B cell (primary cell): ENCODE results near the gene NR4A3. TPM values are rescaled to one million over a fixed set of nuclear protein-coding genes. Genes with fewer than 3 reads are reported as not detected.

Experiments used
- ATAC-seq: fragments of 200-7000 bp; cut with Tn5 transposase; one replicate; pipeline ENCODE4 v1.10.0; 2021; ENCODE audit warnings: low read depth, mild to moderate bottlenecking, moderate number of reproducible peaks, moderate library complexity
- CTCF ChIA-PET: fragments of 350-600 bp; sonication (Branson Sonifier 250); formaldehyde crosslinking; loops from one replicate; lab custom pipeline; 2021; ENCODE audit warnings: antibody characterized with exemption, inconsistent platforms; lab: Charles Lee
- POLR2A ChIA-PET: fragments of 350-600 bp; sonication (Branson Sonifier 250); formaldehyde crosslinking; loops from one replicate; lab custom pipeline; 2021; ENCODE audit warnings: antibody characterized with exemption; lab: Charles Lee
- DNase-seq: peaks from one replicate; pipeline ENCODE4 v3.0.0; 2013
- H2AFZ ChIP-seq: 2 replicates; pipeline ENCODE4 v1.6.1; 2012; ENCODE audit warnings: mild to moderate bottlenecking, low read depth, low read length; ENCODE audit not compliant: insufficient read depth, poor library complexity, severe bottlenecking
- H3K27ac ChIP-seq, 2 donors: 1 replicate in 1 of 2; 2 replicates in 1 of 2; pipeline ENCODE4 v1.5.1; 2012 to 2013; ENCODE audit warnings: low read length in 2 of 2, mild to moderate bottlenecking in 2 of 2, moderate library complexity in 1 of 2
- H3K27me3 ChIP-seq, 4 experiments: fragments of 200-600 bp in 1 of 4; sonication (generic) in 1 of 4; replicated peaks in 1 of 4; 1 replicate in 2 of 4; 2 replicates in 2 of 4; pipeline versions ENCODE4 v1.6.1 to v1.7.0; 2013 to 2016; ENCODE audit warnings: low read length in 3 of 4, mild to moderate bottlenecking in 2 of 4, mixed read lengths in 1 of 4, moderate library complexity in 1 of 4; ENCODE audit not compliant: insufficient read depth in 4 of 4, control insufficient read depth in 3 of 4; ENCODE audit errors: control extremely low read depth in 1 of 4
- H3K36me3 ChIP-seq, 2 experiments: replicated peaks in 1 of 2; 1 replicate in 1 of 2; 2 replicates in 1 of 2; pipeline versions ENCODE4 v1.6.1 to v1.7.1; 2013; ENCODE audit warnings: low read length in 1 of 2; ENCODE audit not compliant: insufficient read depth in 2 of 2, control insufficient read depth in 1 of 2; ENCODE audit errors: control extremely low read depth in 1 of 2, extremely low read depth in 1 of 2
- H3K4me1 ChIP-seq, 2 donors: fragments of 200-600 bp in 1 of 2; sonication (generic) in 1 of 2; 1 replicate in 1 of 2; 2 replicates in 1 of 2; pipeline versions ENCODE4 v1.5.1 to v1.6.1; 2013 to 2017; ENCODE audit warnings: low read length in 2 of 2; ENCODE audit not compliant: control insufficient read depth in 2 of 2, insufficient read depth in 2 of 2
- H3K4me2 ChIP-seq: replicated peaks from 2 replicates; pipeline ENCODE3; 2012; ENCODE audit warnings: mild to moderate bottlenecking, low read depth, low read length; ENCODE audit not compliant: poor library complexity, severe bottlenecking
- H3K4me3 ChIP-seq, 5 experiments: fragments of 200-600 bp in 1 of 5; sonication (generic) in 1 of 5; 1 replicate in 3 of 5; 2 replicates in 2 of 5; pipeline versions ENCODE4 v1.5.1 to v1.7.0; 2011 to 2016; ENCODE audit warnings: low read length in 4 of 5, mild to moderate bottlenecking in 4 of 5, low read depth in 2 of 5, control low read depth in 1 of 5, moderate library complexity in 1 of 5; ENCODE audit not compliant: insufficient read depth in 1 of 5; ENCODE audit errors: control extremely low read depth in 1 of 5, extremely low read depth in 1 of 5
- H3K79me2 ChIP-seq: fragments of 200-600 bp; sonication (generic); one replicate; pipeline ENCODE4 v1.6.0; 2016; ENCODE audit warnings: low read length; ENCODE audit not compliant: control insufficient read depth, insufficient read depth
- H3K9ac ChIP-seq: fragments of 200-600 bp; sonication (generic); 2 replicates; pipeline ENCODE4 v1.6.1; 2017; ENCODE audit warnings: mild to moderate bottlenecking, low read length, moderate library complexity
- H3K9me3 ChIP-seq, 3 donors: one replicate each; pipeline versions ENCODE4 v1.6.1 to v1.7.1; 2013; ENCODE audit warnings: low read length in 2 of 3; ENCODE audit not compliant: control insufficient read depth in 2 of 3, insufficient read depth in 1 of 3; ENCODE audit errors: control extremely low read depth in 1 of 3
- H4K20me1 ChIP-seq: 2 replicates; pipeline ENCODE4 v1.6.0; 2012; ENCODE audit warnings: mild to moderate bottlenecking, low read length; ENCODE audit not compliant: insufficient read depth, control insufficient read depth, poor library complexity, severe bottlenecking
- H3K27ac Mint-ChIP-seq: one replicate; pipeline ENCODE4 v1.8.0; 2021; ENCODE audit warnings: mixed read lengths
- H3K27me3 Mint-ChIP-seq: one replicate; pipeline ENCODE4 v1.8.0; 2021; ENCODE audit warnings: mixed read lengths
- H3K4me1 Mint-ChIP-seq: one replicate; pipeline ENCODE4 v1.8.0; 2021; ENCODE audit warnings: mixed read lengths
- H3K4me3 Mint-ChIP-seq: one replicate; pipeline ENCODE4 v1.8.0; 2021; ENCODE audit warnings: mixed read lengths
- H3K9me3 Mint-ChIP-seq: one replicate; pipeline ENCODE4 v1.8.0; 2022; ENCODE audit warnings: mixed read lengths; ENCODE audit not compliant: insufficient read depth
- EZH2 ChIP-seq: IDR thresholded peaks from 2 replicates; pipeline ENCODE4 v1.6.1; 2012; ENCODE audit warnings: borderline replicate concordance, low read depth, mild to moderate bottlenecking, moderate library complexity, low read length; ENCODE audit not compliant: insufficient read depth, poor library complexity, severe bottlenecking
- WGBS: methylation state at CpG from one replicate; pipeline ENCODE4 v1.1.5; 2013; ENCODE audit warnings: missing lambda C conversion rate; ENCODE audit not compliant: insufficient coverage; 5-methylcytosine and 5-hydroxymethylcytosine counted together
- intact Hi-C: fragments of 100-400 bp; cut with micrococcal nuclease; formaldehyde crosslinking; loops from one replicate; pipeline ENCODE4 v1.10.0; 2022
- polyA plus RNA-seq: library from polyadenylated mRNA; depleted of rRNA; stranded (reverse); fragments of >200 nt; gene quantifications from 2 replicates; pipeline ENCODE4 v1.2.3, GENCODE V29; 2012
- total RNA-seq, 2 donors: library from RNA; stranded (reverse); fragments of 120-200 nt in 1 of 2; gene quantifications; 1 replicate in 1 of 2; 2 replicates in 1 of 2; pipeline versions ENCODE4 v1.2.3 to v1.2.4, GENCODE V29; 2013 to 2022
- TF ChIP-seq, protein P1 (sequence below): fragments of 200-600 bp; IDR thresholded peaks from one replicate; pipeline ENCODE4 v1.8.0; 2022; ENCODE audit warnings: antibody characterized with exemption, mild to moderate bottlenecking

Gene NR4A3
- total and polyA plus RNA-seq, 2 donors (not counting 1 experiment from before 2014, with no cell fraction given), result 2.5 to 20.1 TPM

DNA sequence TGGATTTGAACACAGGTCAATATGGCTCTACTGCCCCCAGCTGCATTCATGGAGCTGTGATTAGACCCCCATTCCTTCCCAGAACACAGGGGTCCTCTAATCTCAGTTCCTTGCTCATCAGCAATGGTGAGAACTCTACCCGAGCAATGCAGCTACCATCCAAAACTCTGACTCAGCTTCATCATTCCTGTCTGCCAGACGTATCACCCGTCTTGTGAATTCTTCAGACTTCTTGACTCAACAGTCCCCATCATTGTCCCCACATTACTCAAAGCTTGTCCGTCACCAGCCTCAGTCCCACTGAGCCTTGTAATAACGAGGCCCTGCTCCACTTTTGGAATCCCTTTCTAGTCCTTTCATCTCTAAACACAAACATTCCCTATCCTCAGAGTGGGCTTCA, 48.4 kb downstream of the NR4A3 start:
- no peak for ATAC-seq
- Mint-ChIP-seq H3K9me3 (no peaks in the 10 kb centered on the region), H3K4me3 (no peak overlapping the region), H3K27ac (no peak overlapping the region), H3K4me1 (no peaks in the 10 kb centered on the region), H3K27me3 (peaks cover 3% of the 10 kb centered on the region)
- POLR2A ChIA-PET, result no interaction called here
- no peak overlapping the region for H3K27ac ChIP-seq
- 97% methylated on average over 5 of the region's 5 CpGs for WGBS
- no peak for DNase-seq
- H3K9me3 ChIP-seq, result peaks cover 0 to 1% (median 0%) of the 10 kb centered on the region in 3 donors
- no peak for TF ChIP-seq EZH2
- TF ChIP-seq, protein P1, sequence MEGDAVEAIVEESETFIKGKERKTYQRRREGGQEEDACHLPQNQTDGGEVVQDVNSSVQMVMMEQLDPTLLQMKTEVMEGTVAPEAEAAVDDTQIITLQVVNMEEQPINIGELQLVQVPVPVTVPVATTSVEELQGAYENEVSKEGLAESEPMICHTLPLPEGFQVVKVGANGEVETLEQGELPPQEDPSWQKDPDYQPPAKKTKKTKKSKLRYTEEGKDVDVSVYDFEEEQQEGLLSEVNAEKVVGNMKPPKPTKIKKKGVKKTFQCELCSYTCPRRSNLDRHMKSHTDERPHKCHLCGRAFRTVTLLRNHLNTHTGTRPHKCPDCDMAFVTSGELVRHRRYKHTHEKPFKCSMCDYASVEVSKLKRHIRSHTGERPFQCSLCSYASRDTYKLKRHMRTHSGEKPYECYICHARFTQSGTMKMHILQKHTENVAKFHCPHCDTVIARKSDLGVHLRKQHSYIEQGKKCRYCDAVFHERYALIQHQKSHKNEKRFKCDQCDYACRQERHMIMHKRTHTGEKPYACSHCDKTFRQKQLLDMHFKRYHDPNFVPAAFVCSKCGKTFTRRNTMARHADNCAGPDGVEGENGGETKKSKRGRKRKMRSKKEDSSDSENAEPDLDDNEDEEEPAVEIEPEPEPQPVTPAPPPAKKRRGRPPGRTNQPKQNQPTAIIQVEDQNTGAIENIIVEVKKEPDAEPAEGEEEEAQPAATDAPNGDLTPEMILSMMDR, result no peak
- H3K9ac ChIP-seq, result no peak overlapping the region
- H3K4me1 ChIP-seq, result no peaks in the 10 kb centered on the region
- no peak overlapping the region for H3K4me3 ChIP-seq
- CTCF ChIA-PET, result interaction anchor here (1.1 kb wide), 1 partner anchor 144 kb away, joined by 3 read pairs; no protein-coding TSS in a partner anchor
- H2AFZ ChIP-seq, result no peak overlapping the region
- H3K36me3 ChIP-seq, result no peaks in the 10 kb centered on the region
- H4K20me1 ChIP-seq, result no peaks in the 10 kb centered on the region
- H3K27me3 ChIP-seq, result no peaks in the 10 kb centered on the region
- H3K4me2 ChIP-seq, result no peak overlapping the region
- no peaks in the 10 kb centered on the region for H3K79me2 ChIP-seq
- intact Hi-C loops, result no loop called here

DNA sequence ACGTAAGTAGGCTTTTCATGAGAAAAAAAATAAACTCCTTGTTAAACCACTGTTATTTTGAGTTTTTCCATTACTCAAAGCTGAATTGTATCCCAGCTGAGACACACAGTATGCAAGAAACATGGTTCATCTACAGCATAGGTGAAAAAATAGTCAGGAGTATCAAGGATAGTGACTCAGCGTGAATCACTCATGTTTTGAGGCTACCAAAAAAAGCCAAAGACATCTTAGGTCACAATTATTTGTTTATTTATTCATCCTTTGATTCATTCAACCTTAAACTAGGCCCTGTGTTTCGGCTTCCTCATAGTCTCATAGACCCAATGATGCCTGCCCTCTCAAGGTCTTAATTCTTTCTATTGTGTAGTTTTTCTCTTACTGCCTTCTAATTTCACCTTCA, 51.8 kb downstream of the NR4A3 start:
- intact Hi-C loops, result no loop called here
- Histone ChIP-seq H2AFZ (no peak overlapping the region), H4K20me1 (no peaks in the 10 kb centered on the region), H3K9me3 (peaks cover 1 to 10% (median 8%) of the 10 kb centered on the region in 3 donors), H3K36me3 (no peaks in the 10 kb centered on the region), H3K9ac (no peak overlapping the region), H3K4me3 (no peak overlapping the region), H3K4me1 (peaks cover 0 to 3% of the 10 kb centered on the region in 2 donors), H3K79me2 (no peaks in the 10 kb centered on the region), H3K27me3 (no peaks in the 10 kb centered on the region), H3K4me2 (no peak overlapping the region), H3K27ac (no peak overlapping the region)
- no peak for TF ChIP-seq EZH2
- TF ChIP-seq, protein P1, result no peak
- 100% methylated on average over 2 of the region's 3 CpGs for WGBS
- Mint-ChIP-seq H3K4me3 (no peak overlapping the region), H3K9me3 (peaks cover 3% of the 10 kb centered on the region), H3K27me3 (peaks cover 3% of the 10 kb centered on the region), H3K4me1 (peaks cover 4% of the 10 kb centered on the region), H3K27ac (no peak overlapping the region)
- ATAC-seq (no peak), DNase-seq (no peak)
- POLR2A ChIA-PET, result interaction anchor here (0.7 kb wide), 1 partner anchor 13 kb away, joined by 3 read pairs; no protein-coding TSS in a partner anchor
- CTCF ChIA-PET, result no interaction called here
